ENCODE data around the gene PNPLA1.

GRCh38 chr6:36329798-36330291, 60.0 kb downstream of the PNPLA1 start:
- TF ChIP-seq POLR2A (IDR thresholded peaks at IDR 0.05) (no peak), CTCF (IDR thresholded peaks at IDR 0.05 in 4 of 5, conservative IDR thresholded peaks at IDR 0.05 in 1 of 5) (no peak)

Data from gastrocnemius medialis (tissue), 4 donors.